Stromal cell of bone marrow (primary cell): ENCODE data around the gene TPRKB.
"Not testable (repeated sequence)": the region's sequence is repeated elsewhere in the genome, so short reads cannot be mapped to it uniquely, and the experiment has no call there.

Source experiments
- DNase-seq: peaks from one replicate; pipeline ENCODE4 v3.0.0-alpha.2; 2012; ENCODE audit warnings: low read depth

The TPRKB gene

GRCh38 chr2:73700131-73700611, 37.0 kb downstream of the TPRKB start:
- DNase-seq, result peak; percentile 18

- no peak for DNase-seq
Measured at GRCh38 chr2:73699437-73699836, 37.7 kb downstream of the TPRKB start.

GRCh38 chr2:73698101-73698500, 39.0 kb downstream of the TPRKB start:
- DNase-seq, result no peak

- no peak for DNase-seq
Measured at GRCh38 chr2:73697606-73698005, 39.5 kb downstream of the TPRKB start.

GRCh38 chr2:73696985-73697384, 40.2 kb downstream of the TPRKB start:
- not testable (repeated sequence) for DNase-seq

GRCh38 chr2:73696521-73696920, 40.6 kb downstream of the TPRKB start:
- DNase-seq, result not testable (repeated sequence)

GRCh38 chr2:73690372-73691088, 46.6 kb downstream of the TPRKB start:
- peak; percentile 1 for DNase-seq

GRCh38 chr2:73688494-73688893, 48.7 kb downstream of the TPRKB start:
- not testable (repeated sequence) for DNase-seq

GRCh38 chr2:73685764-73686438, 51.2 kb downstream of the TPRKB start:
- peak; percentile 2 for DNase-seq

- not testable (repeated sequence) for DNase-seq
Measured at GRCh38 chr2:73684905-73685304, 52.2 kb downstream of the TPRKB start.

- not testable (repeated sequence) for DNase-seq
Measured at GRCh38 chr2:73684325-73684724, 52.8 kb downstream of the TPRKB start.

- peak; percentile 2 for DNase-seq
Measured at GRCh38 chr2:73679951-73680571, 57.1 kb downstream of the TPRKB start.
